K562 (cell line): Measurements from ENCODE around the gene GPX5. TPM values are rescaled to one million over a fixed set of nuclear protein-coding genes. Genes with fewer than 3 reads are reported as not detected.

Source experiments
- ATAC-seq: fragments of 200-7000 bp; cut with Tn5 transposase; 3 replicates; pipeline ENCODE4 v1.9.1; 2020; ENCODE audit warnings: moderate library complexity
- BruUV-seq: library from RNA; stranded (reverse); fragments of 400-500 nt; replicated peaks from 2 replicates; lab custom pipeline; 2021; lab: Mats Ljungman, UMichigan
- CTCF ChIA-PET: fragments of 300-600 bp; formaldehyde crosslinking; extraction: SDS; loops from one replicate; lab custom pipeline; 2021; ENCODE audit warnings: low intra/inter-chr PET ratio; lab: Yijun Ruan, JAX
- POLR2A ChIA-PET: fragments of 300-600, 350-650 bp; sonication (Branson Sonifier 250); formaldehyde crosslinking; extraction: SDS; loops from one replicate; lab custom pipeline; 2021; ENCODE audit warnings: antibody characterized with exemption, inconsistent platforms; lab: Yijun Ruan, JAX
- DNase-seq, 4 experiments: peaks; one replicate each; pipeline versions ENCODE4 v3.0.0 to v3.0.0-alpha.2; 2011 to 2018; ENCODE audit warnings: low spot score in 3 of 4, mixed read lengths in 3 of 4; ENCODE audit errors: extremely low read depth in 1 of 4
- FAIRE-seq: peaks from 2 replicates; lab custom pipeline; 2011; peaks lifted over from hg19 to GRCh38; lab: Jason Lieb, UNC
- H2AFZ ChIP-seq: 2 replicates; pipeline ENCODE4 v1.6.0; 2011; ENCODE audit warnings: low read depth, low read length, control low read depth, inconsistent platforms
- H3K27ac ChIP-seq: fragments of 200-600 bp; 3 replicates; pipeline ENCODE4 v1.8.0; 2011; ENCODE audit warnings: low read depth, mild to moderate bottlenecking, control low read depth, inconsistent platforms, low read length, moderate library complexity, mixed read lengths; ENCODE audit errors: extremely low read depth
- H3K27me3 ChIP-seq, 2 experiments: fragments of 300-600 bp in 1 of 2; 2 replicates in 1 of 2; 3 replicates in 1 of 2; pipeline versions ENCODE4 v1.6.0 to v1.8.0; 2011; ENCODE audit warnings: inconsistent platforms in 2 of 2, low read length in 2 of 2, mild to moderate bottlenecking in 1 of 2, mixed read lengths in 1 of 2, moderate library complexity in 1 of 2; ENCODE audit not compliant: control insufficient read depth in 2 of 2, insufficient read depth in 2 of 2
- H3K36me3 ChIP-seq: fragments of 300-600 bp; 3 replicates; pipeline ENCODE4 v1.8.0; 2011; ENCODE audit warnings: mild to moderate bottlenecking, low read length, inconsistent platforms; ENCODE audit not compliant: control insufficient read depth, insufficient read depth
- H3K4me1 ChIP-seq, 2 experiments: fragments of 200-600 bp in 1 of 2; replicated peaks in 1 of 2; 2 replicates in 1 of 2; 3 replicates in 1 of 2; pipeline versions ENCODE4 v1.5.1 to v1.8.0; 2011; ENCODE audit warnings: inconsistent platforms in 2 of 2, low read length in 2 of 2, mild to moderate bottlenecking in 1 of 2, mixed read lengths in 1 of 2, moderate library complexity in 1 of 2; ENCODE audit not compliant: control insufficient read depth in 2 of 2, insufficient read depth in 2 of 2
- H3K4me2 ChIP-seq: 2 replicates; pipeline ENCODE4 v1.6.1; 2011; ENCODE audit warnings: low read length, control low read depth, inconsistent platforms, mixed read lengths; ENCODE audit not compliant: insufficient read depth
- H3K4me3 ChIP-seq: fragments of 200-600 bp; sonication (generic), shearing (Covaris generic); 2 replicates; pipeline ENCODE4 v1.5.1; 2016; ENCODE audit warnings: control low read depth, inconsistent platforms
- H3K79me2 ChIP-seq: fragments of 200-600 bp; 3 replicates; pipeline ENCODE4 v1.8.0; 2011; ENCODE audit warnings: low read length, inconsistent platforms; ENCODE audit not compliant: control insufficient read depth, insufficient read depth
- H3K9ac ChIP-seq, 2 experiments: 2 replicates each; pipeline versions ENCODE4 v1.6.0 to v1.6.1; 2011; ENCODE audit warnings: low read depth in 2 of 2, low read length in 2 of 2, control low read depth in 1 of 2, inconsistent platforms in 1 of 2, mild to moderate bottlenecking in 1 of 2, mixed read lengths in 1 of 2; ENCODE audit not compliant: insufficient read depth in 1 of 2
- H3K9me1 ChIP-seq: one replicate; pipeline ENCODE4 v1.6.0; 2011; ENCODE audit warnings: inconsistent platforms, mild to moderate bottlenecking, low read length, moderate library complexity; ENCODE audit not compliant: control insufficient read depth, insufficient read depth
- H3K9me3 ChIP-seq: replicated peaks from 2 replicates; pipeline ENCODE4 v1.5.1; 2011; ENCODE audit warnings: low read depth, low read length, inconsistent platforms; ENCODE audit not compliant: control insufficient read depth, insufficient read depth
- H4K20me1 ChIP-seq: replicated peaks from 2 replicates; pipeline ENCODE4 v1.6.1; 2011; ENCODE audit warnings: low read length, inconsistent platforms, mixed read lengths; ENCODE audit not compliant: control insufficient read depth, insufficient read depth
- BDP1 ChIP-seq: IDR thresholded peaks from 3 replicates; pipeline ENCODE4 v1.6.1; 2011; ENCODE audit not compliant: insufficient read length, insufficient read depth
- CBFA2T3 ChIP-seq: fragments of 450-650 bp; IDR thresholded peaks from 2 replicates; pipeline ENCODE4 v1.6.1; 2017
- CBX3 ChIP-seq, 2 experiments: IDR thresholded peaks; 1 replicate in 1 of 2; 2 replicates in 1 of 2; pipeline ENCODE4 v1.6.1; 2012; ENCODE audit warnings: inconsistent platforms in 2 of 2, low read length in 2 of 2, borderline replicate concordance in 1 of 2, control low read depth in 1 of 2
- CEBPG ChIP-seq, 3 experiments: fragments of 200-800 bp in 1 of 3; sonication (Bioruptor generic) in 1 of 3; sonication (generic) in 1 of 3; formaldehyde crosslinking in 1 of 3; IDR thresholded peaks in 2 of 3; conservative IDR thresholded peaks in 1 of 3; 2 replicates each; pipeline versions ENCODE4 v1.6.1 to v1.8.0; 2016 to 2022; ENCODE audit warnings: missing compliant biosample characterization in 2 of 3, missing genetic modification characterization in 2 of 3, mild to moderate bottlenecking in 1 of 3, missing genetic modification reagents in 1 of 3
- HINFP ChIP-seq: fragments of 450-650 bp; conservative IDR thresholded peaks from 2 replicates; pipeline ENCODE4 v1.6.1; 2016; ENCODE audit warnings: missing genetic modification characterization, low read depth, mild to moderate bottlenecking, control low read depth, missing compliant biosample characterization
- HLTF ChIP-seq: fragments of 450-650 bp; IDR thresholded peaks from 2 replicates; pipeline ENCODE4 v1.6.1; 2016
- HNRNPLL ChIP-seq: fragments of 200-400 bp; formaldehyde crosslinking; IDR thresholded peaks from 2 replicates; pipeline ENCODE4 v1.6.1; 2017; ENCODE audit warnings: low read length, low read depth, mild to moderate bottlenecking; ENCODE audit not compliant: poor library complexity, severe bottlenecking
- RUNX1 ChIP-seq: sonication (generic); IDR thresholded peaks from 2 replicates; pipeline ENCODE4 v1.6.1; 2016; ENCODE audit warnings: antibody characterized with exemption, low read depth
- ZBTB40 ChIP-seq, 2 experiments: fragments of 450-650 bp in 1 of 2; sonication (generic) in 1 of 2; formaldehyde crosslinking in 1 of 2; IDR thresholded peaks; 2 replicates each; pipeline versions ENCODE4 v1.7.1 to v1.9.0; 2016 to 2022; ENCODE audit warnings: inconsistent platforms in 1 of 2, mild to moderate bottlenecking in 1 of 2, missing genetic modification reagents in 1 of 2
- ZNF324 ChIP-seq: fragments of 250-450 bp; sonication (Bioruptor Pico); IDR thresholded peaks from 2 replicates; pipeline ENCODE4 v1.4.0; 2020; ENCODE audit warnings: mild to moderate bottlenecking
- WGBS: fragments of 100-300 bp; shearing (Covaris generic); methylation state at CpG from one replicate; pipeline ENCODE4 v1.1.6; 2016; ENCODE audit warnings: low coverage, mixed read lengths; ENCODE audit not compliant: insufficient coverage; ENCODE audit errors: missing lambda C conversion rate; 5-methylcytosine and 5-hydroxymethylcytosine counted together
- in situ Hi-C: fragments of 300-500 bp; cut with MboI; formaldehyde crosslinking; loops from 4 replicates; pipeline ENCODE4 v1.15.0; 2018; ENCODE audit warnings: inconsistent platforms, mixed read lengths
- intact Hi-C: fragments of 100-400 bp; cut with micrococcal nuclease; formaldehyde crosslinking; loops from 2 replicates; pipeline ENCODE4 v1.14.2; 2022
- polyA plus RNA-seq, 8 experiments: library from polyadenylated mRNA; depleted of rRNA in 4 of 8; stranded (reverse) in 5 of 8; unstranded in 3 of 8; fragments of >200 nt; fragmentation: Nextera tagmentation in 2 of 8; fragmentation: Illumina TruSeq in 1 of 8; extraction: Ambion mirVana in 2 of 8; extraction: Trizol in 1 of 8; gene quantifications; 2 replicates each; pipeline versions ENCODE4 v1.2.1 to v1.2.3, GENCODE V29; 2011 to 2014; ENCODE audit warnings: inconsistent platforms in 1 of 8, missing spikeins in 1 of 8
- total RNA-seq, 7 experiments: library from RNA; depleted of rRNA in 6 of 7; stranded (reverse); fragments of >200 nt in 6 of 7; fragmentation: Illumina TruSeq in 2 of 7; extraction: Trizol in 2 of 7; gene quantifications; 2 replicates each; pipeline versions ENCODE4 v1.2.1 to v1.2.3, GENCODE V29; 2011 to 2021; ENCODE audit warnings: low replicate concordance in 1 of 7

GPX5 gene
- total and polyA plus RNA-seq, 9 of the 15 experiments (the other 6 are each of a cell fraction or from before 2014, with no cell fraction given) = 0.07 to 0.18 (median 0.15) TPM; not detected in 6

- H2AFZ ChIP-seq = peak overlapping the region; percentile 95
- WGBS = 56% methylated on average over 7 of the region's 7 CpGs
- TF ChIP-seq CBX3 (IDR thresholded peaks at IDR 0.05; ENCODE audit: borderline replicate concordance in 1 of 2, low read length in 2 of 2) (no peak), HNRNPLL (no peak), CEBPG (CRISPR knock-in tag; IDR thresholded peaks at IDR 0.05) (no peak), CEBPG (tag; conservative IDR thresholded peaks at IDR 0.05 in 1 of 2, IDR thresholded peaks at IDR 0.05 in 1 of 2) (no peak), ZBTB40 (IDR thresholded peaks at IDR 0.05) (peak; percentile 48; the same call in 1 of the 2 replicates), ZBTB40 (CRISPR knock-in tag; IDR thresholded peaks at IDR 0.05) (no peak), BDP1 (no peak), HLTF (peak; percentile 18; the same call in 1 of the 2 replicates), HINFP (tag) (0 out of 2 replicates have a peak, but pooled peaks have one; percentile 50), RUNX1 (no peak), ZNF324 (CRISPR knock-in tag) (no peak), CBFA2T3 (no peak)
Measured at GRCh38 chr6:28541996-28542395, 16.3 kb downstream of the GPX5 start.

More at GRCh38 chr6:28541996-28542395, 16.3 kb downstream of the GPX5 start:
- BruUV-seq = no TSS peak
- no peaks in the 10 kb centered on the region for H3K9me3 ChIP-seq
- H4K20me1 ChIP-seq = no peaks in the 10 kb centered on the region
- H3K4me1 ChIP-seq = peaks cover 19 to 28% of the 10 kb centered on the region in 2 experiments
- H3K4me3 ChIP-seq = peak overlapping the region; percentile 49
- H3K27me3 ChIP-seq = no peaks in the 10 kb centered on the region
- no peaks in the 10 kb centered on the region for H3K79me2 ChIP-seq
- ATAC-seq (no peak), FAIRE-seq (no peak), DNase-seq (no peak)
- intact Hi-C loops (loop anchor here (2.0 kb wide), 4 partner anchors 45 to 141 kb away; no protein-coding TSS in a partner anchor), in situ Hi-C loops (no loop called here)
- peak overlapping the region; percentile 88 for H3K27ac ChIP-seq
- no peaks in the 10 kb centered on the region for H3K36me3 ChIP-seq
- H3K9ac ChIP-seq = peak overlapping the region; percentile 78 to 81; a peak in 3 of 4 replicates
- H3K4me2 ChIP-seq = peak overlapping the region; percentile 98
- no peaks in the 10 kb centered on the region for H3K9me1 ChIP-seq
- ChIA-PET POLR2A (interaction anchor here (0.7 to 1.9 kb wide), 25 partner anchors 11 to 1408 kb away, joined by 3 to 17 read pairs (median 5); partner anchors contain the start of gene ZSCAN12), CTCF (interaction anchor here (0.6 to 1.1 kb wide), 3 partner anchors 19 to 187 kb away, joined by 3 to 5 read pairs (median 4); no protein-coding TSS in a partner anchor)
